A549 (cell line): ENCODE results near the gene CCDC170. TPM values are rescaled to one million over a fixed set of nuclear protein-coding genes. Genes with fewer than 3 reads are reported as not detected.
"Not testable (repeated sequence)": the region's sequence is repeated elsewhere in the genome, so short reads cannot be mapped to it uniquely, and the experiment has no call there.

ENCODE experiments used
- ATAC-seq, 2 experiments: fragments of 200-7000 bp in 1 of 2; fragments of >200 bp in 1 of 2; cut with Nextera tagmentation in 1 of 2; cut with Tn5 transposase in 1 of 2; 3 replicates each; pipeline versions ENCODE4 v1.8.0 to v1.9.1; 2018 to 2020; ENCODE audit warnings: mild to moderate bottlenecking in 1 of 2, moderate library complexity in 1 of 2
- CTCF ChIA-PET: fragments of 300-600 bp; sonication (Branson Sonifier 250); formaldehyde crosslinking; extraction: SDS; loops from one replicate; lab custom pipeline; 2021; ENCODE audit warnings: antibody characterized with exemption, inconsistent platforms; lab: Yijun Ruan, JAX
- POLR2A ChIA-PET: fragments of 350-600 bp; formaldehyde crosslinking; extraction: SDS; loops from one replicate; lab custom pipeline; 2021; ENCODE audit warnings: antibody characterized with exemption, inconsistent platforms; lab: Yijun Ruan, JAX
- DNase-seq, 2 experiments: peaks; one replicate each; pipeline versions ENCODE4 v3.0.0 to v3.0.0-alpha.2; 2011 to 2016; ENCODE audit warnings: low read depth in 1 of 2, low spot score in 1 of 2
- FAIRE-seq: peaks from 2 replicates; lab custom pipeline; 2011; peaks lifted over from hg19 to GRCh38; lab: Jason Lieb, UNC
- H3K27ac ChIP-seq, 2 experiments: fragments of >200 bp; sonication (Bioruptor Twin); formaldehyde crosslinking; 3 replicates each; pipeline ENCODE4 v1.5.1; 2016 to 2017
- H3K4me1 ChIP-seq: fragments of >200 bp; sonication (Bioruptor Twin); formaldehyde crosslinking; 3 replicates; pipeline ENCODE4 v1.6.1; 2016
- H3K4me2 ChIP-seq: fragments of >200 bp; sonication (Bioruptor Twin); formaldehyde crosslinking; 3 replicates; pipeline ENCODE4 v1.6.1; 2016
- H3K4me3 ChIP-seq: fragments of >200 bp; sonication (Bioruptor Twin); formaldehyde crosslinking; 3 replicates; pipeline ENCODE4 v1.5.1; 2016
- H3K9me3 ChIP-seq: fragments of >200 bp; sonication (Bioruptor Twin); formaldehyde crosslinking; 3 replicates; pipeline ENCODE4 v1.6.1; 2016
- BHLHE40 ChIP-seq: IDR thresholded peaks from 2 replicates; pipeline ENCODE4 v1.6.1; 2012; ENCODE audit warnings: low read depth, low read length, inconsistent platforms
- CBX2 ChIP-seq: fragments of 200-600 bp; sonication (generic); IDR thresholded peaks from 2 replicates; pipeline ENCODE4 v1.6.1; 2016; ENCODE audit warnings: low read depth, mild to moderate bottlenecking, borderline replicate concordance
- CBX8 ChIP-seq: fragments of 200-600 bp; sonication (generic); IDR thresholded peaks from 2 replicates; pipeline ENCODE4 v1.6.1; 2016
- CHD4 ChIP-seq: fragments of 200-600 bp; sonication (generic); IDR thresholded peaks from 2 replicates; pipeline ENCODE4 v1.6.1; 2016; ENCODE audit warnings: antibody characterized with exemption, mild to moderate bottlenecking, borderline replicate concordance
- E2F6 ChIP-seq: IDR thresholded peaks from 2 replicates; pipeline ENCODE4 v1.6.1; 2012; ENCODE audit warnings: low read depth, borderline replicate concordance
- EHF ChIP-seq: fragments of 250-450 bp; sonication (Bioruptor Pico); IDR thresholded peaks from 2 replicates; pipeline ENCODE4 v1.5.0; 2020; ENCODE audit warnings: mild to moderate bottlenecking
- ELK1 ChIP-seq: fragments of 150-350 bp; IDR thresholded peaks from 2 replicates; pipeline ENCODE4 v1.6.1; 2014; ENCODE audit warnings: low read depth, mild to moderate bottlenecking, low read length
- EP300 ChIP-seq, 2 experiments: fragments of >200 bp; sonication (Bioruptor Twin); formaldehyde crosslinking; IDR thresholded peaks; 2 replicates in 1 of 2; 3 replicates in 1 of 2; pipeline ENCODE4 v1.6.1; 2016 to 2017
- FOSB ChIP-seq: fragments of 250-450 bp; sonication (Bioruptor Pico); IDR thresholded peaks from 2 replicates; pipeline ENCODE4 v1.5.0; 2020; ENCODE audit warnings: mild to moderate bottlenecking, moderate library complexity
- FOXS1 ChIP-seq: fragments of 250-450 bp; sonication (Bioruptor Pico); IDR thresholded peaks from 2 replicates; pipeline ENCODE4 v1.5.0; 2020; ENCODE audit warnings: mild to moderate bottlenecking, moderate library complexity
- HDAC2 ChIP-seq: fragments of 200-600 bp; sonication (generic); IDR thresholded peaks from 2 replicates; pipeline ENCODE4 v1.6.1; 2016
- HOXA7 ChIP-seq: fragments of 250-450 bp; sonication (Bioruptor Pico); IDR thresholded peaks from 2 replicates; pipeline ENCODE4 v1.5.0; 2020; ENCODE audit warnings: mild to moderate bottlenecking, moderate library complexity
- HOXB13 ChIP-seq: fragments of 250-450 bp; sonication (Bioruptor Pico); IDR thresholded peaks from 2 replicates; pipeline ENCODE4 v1.5.0; 2020; ENCODE audit warnings: low read depth, mild to moderate bottlenecking, moderate library complexity
- HOXB5 ChIP-seq: fragments of 250-450 bp; sonication (Bioruptor Pico); IDR thresholded peaks from 2 replicates; pipeline ENCODE4 v1.5.0; 2020; ENCODE audit warnings: mild to moderate bottlenecking, moderate library complexity
- JUN ChIP-seq, 2 experiments: fragments of >200 bp; sonication (Bioruptor Twin); formaldehyde crosslinking; IDR thresholded peaks; 2 replicates in 1 of 2; 3 replicates in 1 of 2; pipeline ENCODE4 v1.6.1; 2016 to 2017
- JUNB ChIP-seq: fragments of >200 bp; sonication (Bioruptor Twin); formaldehyde crosslinking; IDR thresholded peaks from 2 replicates; pipeline ENCODE4 v1.6.1; 2016
- MAZ ChIP-seq: fragments of 150-350 bp; IDR thresholded peaks from 2 replicates; pipeline ENCODE4 v1.6.1; 2014; ENCODE audit warnings: antibody characterized with exemption, low read depth, low read length, borderline replicate concordance
- MYC ChIP-seq: IDR thresholded peaks from 2 replicates; pipeline ENCODE4 v1.6.1; 2012; ENCODE audit warnings: mild to moderate bottlenecking, inconsistent platforms, low read length, improper control_type of control experiment, borderline replicate concordance
- NR3C1 ChIP-seq: fragments of >200 bp; sonication (Bioruptor Twin); formaldehyde crosslinking; IDR thresholded peaks from 3 replicates; pipeline ENCODE4 v1.6.1; 2017
- PHF8 ChIP-seq: fragments of 200-600 bp; sonication (generic); IDR thresholded peaks from 2 replicates; pipeline ENCODE4 v1.6.1; 2016; ENCODE audit warnings: low read depth, mild to moderate bottlenecking, antibody characterized with exemption, moderate library complexity, borderline replicate concordance
- RFX5 ChIP-seq: fragments of 450-650 bp; IDR thresholded peaks from 2 replicates; pipeline ENCODE4 v1.7.1; 2014; ENCODE audit warnings: antibody characterized with exemption, mild to moderate bottlenecking, moderate library complexity
- SREBF2 ChIP-seq: fragments of 450-650 bp; IDR thresholded peaks from 2 replicates; pipeline ENCODE4 v1.6.1; 2014; ENCODE audit warnings: mild to moderate bottlenecking, moderate library complexity
- TP53 ChIP-seq: fragments of 250-450 bp; sonication (Bioruptor Pico); IDR thresholded peaks from 2 replicates; pipeline ENCODE4 v1.5.0; 2021; ENCODE audit warnings: mild to moderate bottlenecking, moderate library complexity
- ZSCAN20 ChIP-seq: fragments of 250-450 bp; sonication (Bioruptor Pico); IDR thresholded peaks from 2 replicates; pipeline ENCODE4 v1.8.0; 2022; ENCODE audit warnings: mild to moderate bottlenecking, moderate library complexity
- WGBS: methylation state at CpG from one replicate; pipeline ENCODE4 v1.1.6; 2017; ENCODE audit errors: missing lambda C conversion rate; 5-methylcytosine and 5-hydroxymethylcytosine counted together
- polyA plus RNA-seq, 4 experiments: library from polyadenylated mRNA; depleted of rRNA in 3 of 4; stranded (reverse); fragments of >200 nt; fragmentation: RNase III in 1 of 4; extraction: RNeasy Plus Mini Kit Qiagen cat#74134 plus additional on column Dnase treatment in 1 of 4; gene quantifications; 2 replicates in 3 of 4; 3 replicates in 1 of 4; pipeline ENCODE4 v1.2.3, GENCODE V29; 2011 to 2017
- TF ChIP-seq, protein P1 (sequence below): IDR thresholded peaks from 2 replicates; pipeline ENCODE4 v1.6.1; 2012
- TF ChIP-seq, protein P2 (sequence below): fragments of >200 bp; sonication (Bioruptor Twin); formaldehyde crosslinking; IDR thresholded peaks from 3 replicates; pipeline ENCODE4 v1.6.1; 2016

CCDC170 gene
- polyA plus RNA-seq, 2 of the 4 experiments (the other 2 are of a cell fraction): 0.09 to 0.61 TPM

- TF ChIP-seq, protein P1, sequence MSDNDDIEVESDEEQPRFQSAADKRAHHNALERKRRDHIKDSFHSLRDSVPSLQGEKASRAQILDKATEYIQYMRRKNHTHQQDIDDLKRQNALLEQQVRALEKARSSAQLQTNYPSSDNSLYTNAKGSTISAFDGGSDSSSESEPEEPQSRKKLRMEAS: no peak
- TF ChIP-seq MYC: no peak
- no peak for TF ChIP-seq RFX5
These were observed 18.7 kb downstream of the CCDC170 start (continued) for GRCh38 chr6:151512481-151512880.

GRCh38 chr6:151514000-151514730 is 20.3 kb downstream of the CCDC170 start:
- FAIRE-seq (no peak), DNase-seq (no peak), ATAC-seq (no peak)
- H3K9me3 ChIP-seq: no peaks in the 10 kb centered on the region
- ChIA-PET CTCF (no interaction called here), POLR2A (no interaction called here)
- H3K4me2 ChIP-seq: no peak overlapping the region
- H3K27ac ChIP-seq: 0 out of 6 replicates have a peak overlapping the region, but pooled peaks of 1 of the 2 experiments have one; percentile 7
- H3K4me3 ChIP-seq: no peak overlapping the region
- H3K4me1 ChIP-seq: no peaks in the 10 kb centered on the region
- TF ChIP-seq TP53 (CRISPR knock-in tag) (no peak), SREBF2 (no peak), HDAC2 (no peak), HOXB13 (no peak), JUNB (no peak), NR3C1 (no peak), EHF (CRISPR knock-in tag) (no peak), PHF8 (no peak), FOSB (CRISPR knock-in tag) (no peak), RFX5 (no peak), JUN (IDR thresholded peaks at IDR 0.05) (no peak), MAZ (no peak), ELK1 (no peak), CBX8 (no peak)
- TF ChIP-seq, protein P2, sequence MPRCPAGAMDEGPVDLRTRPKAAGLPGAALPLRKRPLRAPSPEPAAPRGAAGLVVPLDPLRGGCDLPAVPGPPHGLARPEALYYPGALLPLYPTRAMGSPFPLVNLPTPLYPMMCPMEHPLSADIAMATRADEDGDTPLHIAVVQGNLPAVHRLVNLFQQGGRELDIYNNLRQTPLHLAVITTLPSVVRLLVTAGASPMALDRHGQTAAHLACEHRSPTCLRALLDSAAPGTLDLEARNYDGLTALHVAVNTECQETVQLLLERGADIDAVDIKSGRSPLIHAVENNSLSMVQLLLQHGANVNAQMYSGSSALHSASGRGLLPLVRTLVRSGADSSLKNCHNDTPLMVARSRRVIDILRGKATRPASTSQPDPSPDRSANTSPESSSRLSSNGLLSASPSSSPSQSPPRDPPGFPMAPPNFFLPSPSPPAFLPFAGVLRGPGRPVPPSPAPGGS: no peak
- WGBS: 61% methylated on average over 8 of the region's 9 CpGs

DNA sequence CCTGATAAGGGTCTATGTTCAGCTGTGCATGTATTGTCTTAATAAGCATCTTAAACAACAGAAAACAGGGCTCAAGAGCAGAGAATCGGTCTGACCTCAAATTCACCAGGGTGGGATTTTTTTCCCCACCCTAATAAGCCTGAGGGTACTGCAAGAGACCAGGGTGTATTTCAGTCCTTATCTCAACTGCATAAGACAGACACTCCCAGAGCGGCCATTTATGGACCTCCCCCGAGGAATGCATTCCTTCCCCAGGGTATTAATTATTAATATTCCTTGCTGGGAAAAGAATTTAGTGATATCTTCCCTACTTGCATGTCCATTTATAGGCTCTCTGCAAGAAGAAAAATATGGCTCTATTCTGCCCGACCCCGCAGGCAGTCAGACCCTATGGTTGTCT is 25.2 kb downstream of the CCDC170 start:
- FAIRE-seq, H3K4me2 ChIP-seq, DNase-seq, CTCF ChIA-PET, H3K27ac ChIP-seq, H3K4me1 ChIP-seq, POLR2A ChIA-PET, H3K4me3 ChIP-seq, H3K9me3 ChIP-seq, ATAC-seq: not testable (repeated sequence)
- 46% methylated on average over 5 of the region's 5 CpGs for WGBS

DNA sequence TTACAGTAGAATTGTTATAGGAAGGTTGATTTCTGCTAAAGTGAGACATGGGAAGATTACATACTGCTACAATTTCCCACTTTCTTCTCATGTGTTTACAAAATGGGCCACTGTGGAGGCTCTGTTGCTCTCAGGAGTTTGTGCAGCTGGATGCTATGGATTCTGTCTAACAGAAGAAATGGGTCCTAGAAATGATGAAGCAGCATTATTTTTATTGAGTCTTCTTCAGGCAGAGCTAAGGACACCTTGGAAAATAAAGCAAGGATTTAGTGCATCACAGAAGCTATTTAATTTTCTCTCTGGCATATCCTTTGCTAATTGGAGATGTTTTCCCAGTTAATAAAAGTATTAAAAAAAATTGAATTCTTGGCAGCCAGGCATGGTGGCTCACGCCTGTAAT is 29.2 kb downstream of the CCDC170 start:
- Histone ChIP-seq H3K4me2 (no peak overlapping the region), H3K27ac (no peak overlapping the region), H3K4me1 (no peaks in the 10 kb centered on the region), H3K4me3 (no peak overlapping the region), H3K9me3 (no peaks in the 10 kb centered on the region; the same call in 2 of the 3 replicates)
- CTCF ChIA-PET: no interaction called here
- WGBS: 13% methylated on average over 1 of the region's 1 CpG
- ATAC-seq (no peak), DNase-seq (no peak), FAIRE-seq (no peak)
- POLR2A ChIA-PET: no interaction called here
- TF ChIP-seq HOXA7 (CRISPR knock-in tag) (no peak), FOXS1 (CRISPR knock-in tag) (no peak), SREBF2 (no peak), BHLHE40 (no peak), EP300 (IDR thresholded peaks at IDR 0.05) (no peak), JUNB (no peak), HOXB5 (no peak), JUN (IDR thresholded peaks at IDR 0.05) (no peak), E2F6 (no peak), CBX2 (no peak), CHD4 (no peak), ZSCAN20 (CRISPR knock-in tag) (no peak), EHF (CRISPR knock-in tag) (no peak), RFX5 (no peak), MAZ (no peak)
